Type B pancreatic cell (in vitro differentiated cells): ENCODE data around the gene CPNE2. TPM values are rescaled to one million over a fixed set of nuclear protein-coding genes. Genes with fewer than 3 reads are reported as not detected.

ENCODE experiments used
- DNase-seq: peaks from one replicate; pipeline ENCODE4 v3.0.0; 2021; ENCODE audit warnings: mixed read lengths; ENCODE audit not compliant: unreplicated experiment; ENCODE audit errors: extremely low spot score
- H3K27ac Mint-ChIP-seq: 2 replicates; pipeline ENCODE4 v1.8.0; 2021; ENCODE audit warnings: mild to moderate bottlenecking, mixed read lengths
- H3K27me3 Mint-ChIP-seq: 2 replicates; pipeline ENCODE4 v1.8.0; 2021; ENCODE audit warnings: mixed read lengths
- H3K36me3 Mint-ChIP-seq: 2 replicates; pipeline ENCODE4 v1.8.0; 2021; ENCODE audit warnings: mixed read lengths
- H3K4me1 Mint-ChIP-seq: one replicate; pipeline ENCODE4 v1.8.0; 2021; ENCODE audit warnings: mixed read lengths; ENCODE audit not compliant: unreplicated experiment
- H3K4me3 Mint-ChIP-seq: 2 replicates; pipeline ENCODE4 v1.8.0; 2021; ENCODE audit warnings: mild to moderate bottlenecking, mixed read lengths
- H3K9me3 Mint-ChIP-seq: 2 replicates; pipeline ENCODE4 v1.8.0; 2021; ENCODE audit warnings: mixed read lengths
- CTCF ChIP-seq: fragments of 200-600 bp; sonication (generic); conservative IDR thresholded peaks from 2 replicates; pipeline ENCODE4 v1.5.0; 2021; ENCODE audit warnings: antibody characterized with exemption, mild to moderate bottlenecking
- total RNA-seq: library from RNA; stranded (reverse); gene quantifications from 2 replicates; pipeline ENCODE4 v1.2.1, GENCODE V29; 2021; ENCODE audit warnings: low replicate concordance

CPNE2 gene
- total RNA-seq, 1 donor from 2014 or later = 28.8 TPM

GRCh38 chr16:57125969-57126368, 33.6 kb downstream of the CPNE2 start:
- H3K27me3 Mint-ChIP-seq = no peaks in the 10 kb centered on the region
- peaks cover 4% of the 10 kb centered on the region for H3K36me3 Mint-ChIP-seq
- no peak for TF ChIP-seq CTCF
- no peak overlapping the region for H3K4me3 Mint-ChIP-seq
- no peak for DNase-seq
- no peaks in the 10 kb centered on the region for H3K9me3 Mint-ChIP-seq
- H3K4me1 Mint-ChIP-seq = peaks cover 4% of the 10 kb centered on the region
- no peak overlapping the region for H3K27ac Mint-ChIP-seq

GRCh38 chr16:57126411-57126810, 34.0 kb downstream of the CPNE2 start:
- TF ChIP-seq CTCF = no peak
- peaks cover 4% of the 10 kb centered on the region for H3K36me3 Mint-ChIP-seq

GRCh38 chr16:57127037-57127763, 34.8 kb downstream of the CPNE2 start:
- peaks cover 4% of the 10 kb centered on the region for H3K36me3 Mint-ChIP-seq
- H3K27ac Mint-ChIP-seq = no peak overlapping the region
- H3K4me3 Mint-ChIP-seq = no peak overlapping the region
- H3K4me1 Mint-ChIP-seq = peaks cover 11% of the 10 kb centered on the region
- no peaks in the 10 kb centered on the region for H3K9me3 Mint-ChIP-seq
- no peak for DNase-seq
- H3K27me3 Mint-ChIP-seq = no peaks in the 10 kb centered on the region
- no peak for TF ChIP-seq CTCF

More at GRCh38 chr16:57126411-57126810, 34.0 kb downstream of the CPNE2 start:
- H3K9me3 Mint-ChIP-seq = no peaks in the 10 kb centered on the region
- H3K27ac Mint-ChIP-seq = no peak overlapping the region
- peaks cover 4% of the 10 kb centered on the region for H3K4me1 Mint-ChIP-seq
- no peak for DNase-seq
- H3K27me3 Mint-ChIP-seq = no peaks in the 10 kb centered on the region
- H3K4me3 Mint-ChIP-seq = no peak overlapping the region

GRCh38 chr16:57127836-57128235, 35.5 kb downstream of the CPNE2 start:
- Mint-ChIP-seq H3K36me3 (peaks cover 4% of the 10 kb centered on the region), H3K4me1 (peaks cover 11% of the 10 kb centered on the region), H3K27me3 (no peaks in the 10 kb centered on the region), H3K4me3 (no peak overlapping the region), H3K9me3 (no peaks in the 10 kb centered on the region), H3K27ac (no peak overlapping the region)
- DNase-seq = no peak
- no peak for TF ChIP-seq CTCF

GRCh38 chr16:57128771-57129389, 36.5 kb downstream of the CPNE2 start:
- no peaks in the 10 kb centered on the region for H3K27me3 Mint-ChIP-seq
- no peak for DNase-seq
- peaks cover 11% of the 10 kb centered on the region for H3K4me1 Mint-ChIP-seq
- peaks cover 4% of the 10 kb centered on the region for H3K36me3 Mint-ChIP-seq
- no peak overlapping the region for H3K4me3 Mint-ChIP-seq
- TF ChIP-seq CTCF = no peak
- no peaks in the 10 kb centered on the region for H3K9me3 Mint-ChIP-seq
- H3K27ac Mint-ChIP-seq = no peak overlapping the region
